HG03460 (cell line): Measurements from ENCODE around the gene CPEB3.
"Not testable (repeated sequence)": the region's sequence is repeated elsewhere in the genome, so short reads cannot be mapped to it uniquely, and the experiment has no call there.

Experiments
- ATAC-seq: cut with Tn5 transposase; IDR thresholded peaks from one replicate; pipeline ENCODE4 v1.9.1; 2021; ENCODE audit not compliant: unreplicated experiment

The CPEB3 gene

DNA sequence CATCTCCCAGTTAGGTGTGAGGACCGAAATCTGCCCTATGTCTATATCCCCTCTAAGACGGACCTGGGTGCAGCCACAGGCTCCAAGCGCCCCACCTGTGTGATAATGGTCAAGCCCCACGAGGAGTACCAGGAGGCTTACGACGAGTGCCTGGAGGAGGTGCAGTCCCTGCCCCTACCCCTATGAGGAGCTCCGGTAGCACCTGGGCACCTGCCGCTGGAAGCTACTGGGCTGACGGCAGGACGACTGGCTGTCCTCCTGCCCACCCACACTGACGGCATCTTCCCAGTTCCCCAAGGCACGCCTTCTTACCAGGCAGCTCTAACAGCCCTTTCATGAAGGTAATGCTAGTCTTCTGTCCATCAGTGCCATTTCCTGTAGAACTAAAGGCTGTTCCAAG, 74.3 kb downstream of the CPEB3 start:
- ATAC-seq: not testable (repeated sequence)

DNA sequence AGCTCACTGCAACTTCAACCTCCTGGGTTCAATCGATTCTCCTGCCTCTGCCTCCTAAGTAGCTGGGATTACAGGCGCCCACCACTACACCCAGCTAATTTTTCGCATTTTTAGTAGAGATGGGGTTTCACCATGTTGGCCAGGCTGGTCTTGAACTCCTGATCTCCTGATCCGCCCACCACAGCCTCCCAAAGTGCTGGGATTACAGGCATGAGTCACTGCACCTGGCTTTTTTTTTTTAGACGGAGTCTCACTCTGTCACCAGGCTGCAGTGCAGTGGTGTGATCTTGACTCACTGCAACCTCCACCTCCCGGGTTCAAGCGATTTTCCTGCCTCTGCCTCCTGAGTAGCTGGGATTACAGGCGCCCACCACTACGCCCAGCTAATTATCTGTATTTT, 75.7 kb downstream of the CPEB3 start:
- not testable (repeated sequence) for ATAC-seq

DNA sequence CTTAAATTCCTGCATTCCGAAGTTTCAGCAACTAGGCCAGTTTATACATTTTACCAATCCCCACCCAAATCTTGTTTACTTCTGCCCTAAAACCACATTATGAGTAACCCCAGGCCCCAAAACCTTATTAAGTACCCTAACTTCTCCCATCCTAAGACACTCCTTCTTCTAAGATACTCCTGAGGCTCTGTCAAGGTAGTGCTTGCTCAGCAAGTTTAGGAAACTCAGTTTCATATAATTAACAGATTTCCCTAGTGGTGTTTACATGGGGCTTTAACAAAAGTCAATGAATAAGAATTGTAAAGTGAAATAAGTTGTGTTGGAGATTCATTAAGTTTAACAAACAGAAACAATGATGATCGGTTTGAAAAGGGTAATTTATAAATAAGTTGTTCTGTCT, 77.8 kb downstream of the CPEB3 start:
- no peak for ATAC-seq

DNA sequence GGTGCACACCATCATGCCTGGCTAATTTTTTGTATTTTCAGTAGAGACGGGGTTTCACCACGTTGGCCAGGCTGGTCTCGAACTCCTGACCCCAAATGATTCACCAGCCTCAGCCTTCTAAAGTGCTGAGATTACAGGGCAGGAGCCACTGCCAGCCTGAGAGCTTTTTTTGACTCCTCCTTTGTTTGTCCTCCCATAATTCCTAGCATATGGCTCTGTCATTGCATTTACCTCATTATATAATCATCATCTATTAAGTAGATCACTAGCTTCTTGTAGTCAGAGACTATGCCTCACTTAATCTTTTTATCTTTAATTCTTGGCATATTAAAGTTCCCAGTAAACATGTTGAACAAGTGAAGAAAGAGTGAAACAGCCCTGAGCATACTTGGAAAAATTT, 82.1 kb downstream of the CPEB3 start:
- ATAC-seq: no peak

DNA sequence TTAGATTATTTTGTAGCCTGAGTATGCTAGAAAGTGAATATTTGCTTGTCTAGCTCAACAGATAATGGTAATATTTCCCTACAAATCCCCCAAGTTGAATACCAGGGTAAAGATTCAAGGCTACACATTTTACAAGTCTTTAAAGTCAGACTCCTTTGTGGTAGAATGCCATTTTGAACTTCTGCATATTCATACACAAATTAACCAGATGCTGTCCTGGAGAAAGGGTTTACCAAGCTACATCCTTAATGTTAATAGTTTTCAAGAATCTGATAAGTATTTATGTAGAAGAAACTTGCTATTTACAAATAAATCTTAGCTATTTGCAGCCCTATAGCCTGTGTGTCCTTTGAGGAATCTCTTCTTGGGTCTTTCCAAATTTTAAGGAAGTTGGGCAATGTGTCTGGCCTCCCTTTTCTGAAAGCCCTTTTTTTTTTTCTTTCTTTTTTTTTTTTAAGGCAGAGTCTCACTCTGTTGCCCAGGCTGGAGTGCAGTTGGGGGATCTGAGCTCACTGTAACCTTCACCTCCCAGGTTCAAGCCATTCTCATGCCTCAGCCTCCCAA, 82.6 kb downstream of the CPEB3 start:
- ATAC-seq: no peak

DNA sequence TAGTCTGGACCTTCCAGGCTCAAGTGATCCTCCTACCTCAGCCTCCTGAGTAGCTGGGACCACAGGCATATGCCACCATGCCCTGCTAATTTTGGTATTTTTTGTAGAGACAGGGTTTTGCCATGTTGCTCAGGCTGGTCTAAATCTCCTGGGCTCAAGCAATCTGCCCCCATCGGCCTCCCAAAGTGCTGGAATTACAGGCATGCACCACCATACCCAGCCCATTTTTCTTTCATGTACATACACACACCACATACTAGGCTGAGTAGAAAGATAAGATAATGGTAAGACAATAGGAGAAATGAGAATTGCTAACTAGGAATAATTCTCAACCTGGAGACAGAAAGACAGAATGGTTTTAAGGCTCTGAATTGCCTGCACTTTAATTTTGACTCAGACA, 83.8 kb downstream of the CPEB3 start:
- no peak for ATAC-seq

DNA sequence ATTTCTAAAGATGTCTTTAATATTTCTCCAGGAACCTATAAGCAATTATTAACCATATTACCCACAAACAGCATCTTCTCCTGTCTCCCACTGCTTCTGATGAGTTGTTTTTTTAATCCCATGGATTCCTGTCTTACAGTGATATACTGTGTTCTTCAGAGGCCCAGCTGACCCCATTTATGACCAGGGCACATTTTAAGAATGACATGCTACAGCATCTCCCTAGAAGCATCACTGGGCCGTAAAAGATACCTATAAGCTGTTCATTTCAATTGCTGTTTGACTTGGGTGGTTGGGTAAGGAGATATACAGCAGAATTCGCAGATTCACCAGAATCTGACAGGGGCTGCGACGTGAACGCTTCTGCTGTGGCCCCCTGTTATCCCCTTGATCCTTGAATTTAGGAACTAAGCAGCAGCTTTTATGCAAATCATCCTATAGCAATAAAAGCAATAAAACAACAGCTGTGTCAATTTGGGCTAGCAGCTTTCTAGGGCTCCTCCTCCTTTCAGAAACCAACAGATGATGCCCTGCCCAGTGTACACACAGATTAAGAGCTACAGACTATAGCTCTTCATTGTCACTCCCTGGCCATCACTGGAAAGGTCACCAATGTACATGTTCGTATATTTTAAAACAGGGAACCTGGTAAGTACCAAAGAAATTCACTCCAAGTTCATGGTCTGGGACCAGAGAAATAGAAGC, 86.8 kb downstream of the CPEB3 start:
- ATAC-seq: no peak

DNA sequence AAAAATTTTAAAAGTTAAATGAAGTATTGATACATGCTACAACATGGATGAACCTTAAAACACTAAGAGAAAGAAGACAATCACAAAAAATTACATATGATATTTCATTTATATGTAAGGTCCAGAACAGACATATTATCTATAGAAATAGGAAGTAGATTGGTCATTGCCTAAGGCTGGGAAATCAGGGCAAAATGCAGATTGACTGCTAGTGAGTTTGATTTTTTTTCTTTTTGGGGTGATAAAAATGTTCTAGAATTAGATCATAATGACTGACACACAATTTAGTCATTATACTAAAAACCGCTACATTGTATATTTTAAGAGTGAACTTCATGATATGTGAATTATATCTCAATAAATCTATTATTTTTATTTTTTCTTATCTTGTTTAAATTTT, 88.3 kb downstream of the CPEB3 start:
- no peak for ATAC-seq

DNA sequence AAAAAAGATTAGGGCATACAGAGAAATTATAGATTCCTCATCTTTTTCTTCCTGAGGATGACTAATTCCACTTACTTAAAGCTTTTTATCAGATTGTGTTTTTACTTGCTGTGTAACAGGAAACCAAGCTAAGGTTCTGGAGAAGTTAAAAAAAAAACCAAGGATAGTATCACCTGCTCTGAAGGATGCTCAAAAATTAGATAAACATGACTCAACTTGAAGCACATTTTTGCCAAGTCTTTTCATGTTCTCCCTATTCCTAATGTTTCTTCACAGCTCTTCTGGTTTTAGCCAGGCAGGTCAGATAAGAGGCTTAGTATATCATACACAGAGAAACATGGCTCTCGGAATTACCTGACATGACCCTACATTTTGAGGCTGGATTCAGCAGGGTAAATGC, 90.3 kb downstream of the CPEB3 start:
- ATAC-seq: no peak

DNA sequence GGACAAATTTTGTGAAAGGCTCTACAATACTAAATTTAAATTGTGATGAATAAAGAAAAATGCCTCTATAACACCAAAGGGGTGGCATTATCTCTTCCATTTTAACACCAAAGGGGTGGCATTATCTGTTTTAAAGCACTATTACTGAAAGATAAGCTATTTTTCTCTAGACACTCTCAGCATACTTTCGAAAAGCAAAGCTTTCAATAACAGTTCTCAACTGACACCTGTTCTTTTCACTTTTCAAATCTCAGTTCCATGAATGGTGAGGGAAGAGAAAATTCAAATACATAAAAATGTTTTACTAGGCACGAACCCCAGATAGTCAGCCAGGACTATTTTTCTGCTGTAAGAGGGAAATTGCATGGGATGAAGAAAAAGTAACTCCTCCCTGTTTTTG, 103.8 kb downstream of the CPEB3 start:
- ATAC-seq: no peak

DNA sequence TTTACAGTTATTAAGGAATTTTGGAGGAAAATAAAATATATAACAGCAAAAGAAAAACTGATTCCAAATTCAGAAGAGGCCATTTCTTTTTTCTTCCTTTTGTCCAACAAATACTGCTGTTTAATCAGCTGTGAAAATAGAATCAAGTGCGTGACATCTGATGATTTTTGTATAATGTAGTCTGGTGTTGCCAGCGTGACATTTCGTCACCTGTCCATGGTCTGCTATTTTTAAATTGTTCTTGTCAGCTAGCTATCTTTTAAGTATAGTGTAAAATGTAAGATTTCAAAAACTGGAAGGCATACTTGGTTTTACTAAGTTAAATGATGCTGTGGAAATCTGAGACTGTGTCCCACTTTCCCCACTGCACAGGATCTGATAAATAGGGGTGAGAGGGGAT, 105.9 kb downstream of the CPEB3 start:
- no peak for ATAC-seq

DNA sequence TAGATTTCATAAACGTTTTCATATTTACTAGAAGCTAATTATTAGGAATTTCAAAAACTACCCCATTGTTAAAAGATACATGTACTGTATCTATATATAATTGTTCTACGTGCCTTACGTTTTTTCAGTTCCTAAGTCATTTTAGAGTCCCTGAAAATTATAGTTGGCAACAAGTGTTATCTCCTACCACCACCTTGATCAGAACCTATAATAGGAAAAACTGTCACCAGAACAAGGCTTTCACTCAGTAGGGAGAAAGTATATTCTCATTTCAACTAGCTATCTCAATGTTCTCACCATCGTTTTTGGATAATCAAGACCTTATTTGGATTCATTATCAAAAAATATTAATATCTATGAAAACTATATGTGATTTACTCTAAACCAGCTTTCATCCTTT, 107.7 kb downstream of the CPEB3 start:
- no peak for ATAC-seq

DNA sequence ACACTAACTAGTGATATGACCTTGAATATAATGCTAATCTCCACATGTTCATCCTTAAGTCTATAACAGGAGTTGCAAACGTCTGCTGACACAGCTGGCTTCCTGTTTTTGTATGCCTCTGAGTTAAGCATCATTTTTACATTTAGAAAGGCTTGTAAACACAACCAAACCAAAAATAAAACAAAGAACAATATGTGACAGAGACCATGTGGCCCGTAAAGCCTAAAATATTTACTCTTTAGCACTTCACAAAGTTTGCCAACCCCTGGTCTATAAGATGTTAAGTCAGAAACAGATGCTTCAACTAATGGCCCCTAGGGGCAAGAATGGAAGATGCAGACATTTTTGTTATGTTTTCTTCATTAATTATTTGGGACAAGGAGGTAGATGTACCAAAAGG, 109.3 kb downstream of the CPEB3 start:
- no peak for ATAC-seq

DNA sequence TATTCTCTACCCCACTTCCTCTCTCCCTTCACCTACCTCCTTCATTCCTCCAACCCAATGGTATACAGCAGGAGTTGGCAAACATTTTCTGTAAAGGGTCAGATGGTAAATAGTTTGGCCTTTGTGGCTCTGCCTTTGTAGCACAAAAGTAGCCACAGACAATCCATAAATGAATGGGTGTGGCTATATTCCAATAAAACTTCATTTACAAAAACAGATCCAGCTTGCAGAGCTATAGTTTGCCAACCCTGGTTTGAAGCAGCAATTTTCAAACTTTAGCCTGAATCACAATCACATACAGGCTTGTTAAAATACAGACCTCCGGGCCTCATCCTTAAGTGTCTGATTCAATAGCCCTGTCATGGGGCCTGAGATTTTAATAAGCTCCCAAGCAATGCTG, 110.5 kb downstream of the CPEB3 start:
- no peak for ATAC-seq

DNA sequence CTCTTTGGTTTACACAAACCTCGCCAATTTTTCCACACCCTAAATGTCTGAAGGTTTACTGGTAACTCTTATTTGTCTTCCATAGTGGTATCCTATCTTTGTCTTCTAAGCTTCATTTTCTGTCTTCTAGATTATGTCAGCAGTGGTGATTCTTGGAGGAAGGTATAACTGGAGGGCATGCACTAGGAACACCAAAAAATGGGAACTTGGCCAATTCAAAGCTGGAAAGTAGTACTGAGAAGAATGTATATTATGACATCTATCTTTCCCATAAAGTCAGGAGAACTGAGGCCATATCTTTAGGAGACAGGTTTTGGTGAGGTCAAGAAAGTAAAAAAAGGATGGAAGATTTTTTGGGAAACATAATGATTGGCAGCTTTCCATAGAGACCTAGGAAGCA, 113.3 kb downstream of the CPEB3 start:
- no peak for ATAC-seq

DNA sequence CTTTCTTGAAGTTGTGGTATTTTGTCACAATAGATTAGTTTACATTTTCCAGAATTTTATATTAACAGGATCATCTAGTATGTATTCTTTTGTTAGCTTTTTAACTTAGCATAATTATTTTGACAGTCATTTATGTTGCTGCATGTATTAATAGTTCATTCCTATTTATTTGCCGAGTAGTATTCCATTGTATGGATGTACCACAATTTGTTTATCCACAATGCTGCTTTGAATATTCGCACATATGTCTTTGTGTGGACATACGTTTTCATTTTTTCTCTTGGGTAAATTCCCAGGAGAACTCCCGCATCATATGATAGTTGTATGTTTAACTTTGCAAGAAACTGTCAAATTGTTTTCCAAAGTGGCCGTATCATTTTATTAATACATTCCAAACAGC, 115.7 kb downstream of the CPEB3 start:
- ATAC-seq: no peak

DNA sequence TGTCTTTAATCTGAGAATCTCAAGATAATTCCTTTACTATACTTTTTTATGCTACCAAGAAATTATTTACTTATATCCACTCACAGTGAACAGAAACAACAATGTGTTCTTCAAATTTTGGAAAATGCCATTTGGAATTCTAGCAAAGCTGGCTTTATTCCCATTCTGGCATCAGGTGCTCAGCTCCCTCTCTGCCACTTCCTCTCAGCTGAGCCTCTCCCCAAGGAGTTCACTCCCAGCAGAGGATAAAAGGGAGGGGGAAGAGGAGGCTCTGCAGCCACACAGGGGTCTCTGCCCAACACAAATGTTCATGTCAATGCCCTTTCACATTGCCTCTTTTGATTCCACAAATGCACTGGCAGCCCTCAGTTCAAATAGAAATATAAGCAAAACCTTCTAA, 116.9 kb downstream of the CPEB3 start:
- no peak for ATAC-seq

DNA sequence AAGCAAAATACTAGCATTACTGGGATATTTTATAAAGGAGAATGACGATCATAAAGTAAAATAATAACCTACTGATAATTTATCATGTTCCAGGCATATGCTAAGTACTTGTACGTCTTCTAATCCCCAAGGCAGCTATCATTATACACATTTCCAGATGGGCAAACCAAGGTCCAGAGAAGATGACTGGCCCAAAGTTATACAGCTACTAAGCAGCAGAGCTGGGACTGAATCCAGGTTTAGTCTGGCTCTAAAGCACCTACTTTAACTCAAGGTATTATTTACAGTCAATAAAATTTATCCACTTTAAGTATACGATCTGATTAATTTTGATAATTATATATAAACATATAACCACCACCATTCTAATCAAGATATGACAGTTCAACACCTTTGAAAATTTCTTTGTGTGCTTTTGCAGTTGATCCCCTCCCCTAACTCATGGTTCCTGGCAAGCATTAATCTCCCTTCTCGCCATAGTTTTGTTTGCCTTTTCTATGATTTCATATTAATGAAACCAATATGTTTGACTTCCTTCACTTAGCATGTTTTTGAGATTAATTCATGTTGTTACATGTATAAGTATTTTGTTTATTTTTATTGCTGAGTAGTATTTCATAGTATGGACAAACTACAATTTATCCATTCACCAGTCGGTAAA, 126.7 kb downstream of the CPEB3 start:
- no peak for ATAC-seq

DNA sequence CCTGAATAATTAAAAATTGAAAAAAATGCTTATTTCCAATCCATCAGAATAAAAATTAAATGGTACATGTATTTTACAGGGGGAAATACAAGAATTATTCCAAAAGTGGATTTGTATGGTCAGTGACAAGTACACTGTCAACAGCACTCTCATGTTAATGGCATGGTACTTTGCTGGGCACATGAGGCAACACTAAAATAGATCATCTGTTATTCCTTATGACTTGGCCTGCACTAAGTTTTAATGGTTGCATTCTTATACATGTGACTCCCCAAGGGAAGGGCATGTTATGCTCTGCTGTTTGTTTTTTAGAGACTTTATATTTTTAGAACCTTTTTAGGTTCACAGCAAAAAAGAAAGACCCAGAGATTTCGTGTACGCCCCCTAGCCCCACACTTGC, 128.3 kb downstream of the CPEB3 start:
- ATAC-seq: no peak

DNA sequence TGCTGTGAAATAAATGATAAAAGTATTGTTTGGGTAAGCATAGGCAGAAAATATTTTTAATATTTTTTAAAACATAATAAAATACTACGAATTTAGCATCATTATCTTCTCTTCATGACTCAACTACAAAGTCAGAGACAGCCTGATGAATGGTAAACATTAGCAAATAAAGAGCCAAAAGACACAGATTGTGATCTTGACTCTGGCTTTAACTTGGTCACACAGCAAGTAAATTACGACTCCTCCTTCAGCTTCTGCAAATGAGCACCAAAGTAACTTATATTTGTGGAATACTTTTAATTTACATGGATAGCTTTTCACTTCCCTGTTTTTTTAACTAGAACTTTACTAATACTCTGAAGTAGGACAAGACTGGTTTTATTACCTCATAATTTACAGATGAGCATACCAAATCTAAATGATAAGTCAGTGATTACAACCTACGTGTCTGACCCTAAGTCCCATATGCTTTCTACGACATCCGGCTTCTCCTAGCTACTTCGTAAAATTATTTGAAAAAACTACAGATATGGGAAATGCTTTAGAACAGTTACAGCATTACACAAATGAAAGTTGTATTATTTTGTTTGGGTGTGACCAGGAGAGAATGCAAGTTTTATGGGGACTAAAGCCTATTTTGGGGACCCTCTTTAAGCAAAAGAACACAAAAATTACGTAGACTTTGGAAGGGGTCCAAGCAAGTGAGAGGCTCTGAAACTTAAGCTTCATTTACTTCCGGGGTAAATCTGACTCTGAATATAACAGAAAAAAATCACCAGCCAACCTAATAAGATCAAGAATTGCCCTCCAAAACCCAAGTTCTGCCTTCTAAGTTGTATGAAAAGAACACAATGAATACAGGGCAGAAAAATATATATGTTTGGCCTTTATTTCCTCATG, 133.8 kb downstream of the CPEB3 start:
- no peak for ATAC-seq

DNA sequence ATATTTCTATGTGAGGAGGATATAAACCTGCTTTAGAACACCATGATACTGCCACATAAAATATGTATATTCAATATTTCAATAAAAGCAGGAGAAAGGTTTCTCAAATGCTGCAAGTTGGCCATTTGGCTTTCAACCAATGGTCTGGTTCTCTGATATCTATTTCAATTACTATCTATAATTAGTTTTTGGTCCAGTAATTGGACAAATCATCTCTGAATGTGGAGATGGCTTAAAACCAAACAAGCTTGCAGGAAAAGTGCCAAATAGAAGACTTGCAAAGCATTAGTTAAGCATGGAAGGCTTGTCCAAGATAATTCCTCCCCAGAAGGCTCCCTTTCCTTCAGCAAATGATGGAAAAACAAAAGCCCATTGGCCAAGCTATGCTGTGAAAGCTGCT, 140.1 kb downstream of the CPEB3 start:
- no peak for ATAC-seq

DNA sequence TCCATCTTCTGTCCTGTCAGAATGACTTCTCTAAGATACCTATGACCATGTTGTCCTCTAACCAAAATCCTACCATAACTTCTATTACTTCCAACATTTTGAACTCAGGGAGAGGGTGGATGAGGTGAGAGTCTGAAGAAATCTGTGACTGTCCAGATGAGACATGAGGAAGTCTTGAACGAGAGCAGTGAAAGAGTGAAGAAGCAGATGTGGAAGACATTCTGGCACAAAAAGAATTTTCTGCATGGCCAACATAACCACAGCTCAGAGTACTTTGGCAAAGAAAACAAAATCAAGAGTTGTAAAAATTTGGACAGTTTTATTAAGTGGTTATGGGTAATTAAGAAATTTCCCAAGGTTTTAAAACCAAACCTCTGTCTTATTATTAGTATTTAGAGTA, 141.6 kb downstream of the CPEB3 start:
- no peak for ATAC-seq
